GM21576 (cell line): ENCODE results near the gene FKBP10.
"Not testable (repeated sequence)": the region's sequence is repeated elsewhere in the genome, so short reads cannot be mapped to it uniquely, and the experiment has no call there.

ENCODE experiments used
- ATAC-seq: cut with Tn5 transposase; IDR thresholded peaks from one replicate; pipeline ENCODE4 v1.9.1; 2021; ENCODE audit warnings: mild to moderate bottlenecking, moderate library complexity; ENCODE audit not compliant: unreplicated experiment

Gene FKBP10

DNA sequence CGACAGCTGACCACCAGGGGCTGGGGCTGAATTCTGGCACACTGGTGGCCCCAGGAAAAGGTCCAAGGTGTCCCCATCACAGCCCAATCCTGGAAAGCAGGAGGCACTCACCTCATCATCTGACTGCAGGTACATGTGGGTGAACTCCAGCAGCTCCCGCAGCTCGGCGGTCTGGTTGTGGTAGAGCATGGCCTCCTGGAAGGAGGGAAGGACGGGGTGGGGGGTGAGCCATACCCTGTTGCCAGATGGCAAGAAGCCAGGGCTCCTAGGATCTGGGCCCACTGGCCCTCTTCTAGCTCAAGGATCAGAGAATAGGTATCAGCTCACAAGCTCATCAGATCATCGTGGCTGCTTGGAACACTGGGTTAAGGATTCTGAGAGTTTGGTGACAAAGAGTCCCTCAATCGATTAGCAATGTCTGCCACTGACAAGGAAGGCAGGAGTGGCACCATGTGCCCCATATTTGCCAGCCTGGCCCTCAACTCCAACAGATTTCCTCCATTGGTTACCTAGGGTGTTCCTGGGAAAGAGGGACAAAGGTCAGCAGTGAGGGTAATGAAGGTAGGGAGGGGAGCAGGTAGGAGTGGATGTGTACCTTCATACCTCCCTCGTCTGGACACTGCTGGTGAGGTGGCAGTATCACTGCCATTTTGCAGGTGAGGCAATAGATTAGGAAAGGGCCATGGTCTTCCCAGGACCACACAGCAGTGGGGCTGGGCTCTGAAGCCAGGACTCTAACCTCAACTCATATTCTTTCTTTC, 5.9 kb upstream of the FKBP10 start:
- no peak for ATAC-seq

DNA sequence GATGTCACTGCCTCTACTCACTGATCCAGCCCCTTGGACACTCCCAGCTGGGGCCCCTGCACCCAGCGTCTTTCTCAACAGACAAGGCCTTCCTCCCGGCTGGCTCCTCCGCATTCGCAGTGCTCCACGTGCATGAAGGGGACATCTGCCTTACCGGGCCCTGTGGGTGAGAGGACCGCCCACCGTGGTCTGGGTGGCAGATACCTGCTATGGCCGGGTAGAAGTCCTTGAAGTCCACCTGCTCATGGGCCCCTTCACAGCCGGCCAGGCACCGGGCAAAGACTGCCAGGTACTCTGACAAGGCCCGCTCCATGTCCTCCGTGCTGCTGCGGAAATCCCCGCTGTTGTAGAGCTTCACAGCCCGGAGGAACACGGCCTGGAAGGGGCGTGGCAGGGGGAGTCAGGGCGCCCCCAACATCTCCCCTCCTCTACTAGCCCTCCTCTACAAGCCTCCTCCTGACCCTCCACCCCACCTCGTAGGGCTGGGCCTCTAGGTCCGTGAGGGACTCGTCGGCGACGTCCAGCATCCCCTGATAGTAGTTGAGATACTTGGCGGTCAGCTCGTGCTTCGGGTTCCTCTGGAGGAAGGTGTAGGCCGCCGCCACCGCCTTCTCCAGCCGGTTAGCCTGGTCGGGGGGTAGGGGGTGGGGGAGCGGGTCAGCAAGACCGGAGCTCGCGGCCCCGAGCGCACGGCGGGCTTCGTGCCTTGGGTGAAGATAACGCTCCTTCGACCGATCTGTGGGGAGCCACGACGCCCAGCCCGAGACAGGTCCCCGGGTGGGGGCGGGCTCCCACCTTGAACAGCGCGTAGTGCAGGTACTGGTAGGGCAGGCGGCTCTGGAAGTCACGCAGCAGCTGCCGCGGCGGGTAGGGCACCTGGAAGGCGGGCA, 1.9 kb upstream of the FKBP10 start:
- no peak for ATAC-seq

DNA sequence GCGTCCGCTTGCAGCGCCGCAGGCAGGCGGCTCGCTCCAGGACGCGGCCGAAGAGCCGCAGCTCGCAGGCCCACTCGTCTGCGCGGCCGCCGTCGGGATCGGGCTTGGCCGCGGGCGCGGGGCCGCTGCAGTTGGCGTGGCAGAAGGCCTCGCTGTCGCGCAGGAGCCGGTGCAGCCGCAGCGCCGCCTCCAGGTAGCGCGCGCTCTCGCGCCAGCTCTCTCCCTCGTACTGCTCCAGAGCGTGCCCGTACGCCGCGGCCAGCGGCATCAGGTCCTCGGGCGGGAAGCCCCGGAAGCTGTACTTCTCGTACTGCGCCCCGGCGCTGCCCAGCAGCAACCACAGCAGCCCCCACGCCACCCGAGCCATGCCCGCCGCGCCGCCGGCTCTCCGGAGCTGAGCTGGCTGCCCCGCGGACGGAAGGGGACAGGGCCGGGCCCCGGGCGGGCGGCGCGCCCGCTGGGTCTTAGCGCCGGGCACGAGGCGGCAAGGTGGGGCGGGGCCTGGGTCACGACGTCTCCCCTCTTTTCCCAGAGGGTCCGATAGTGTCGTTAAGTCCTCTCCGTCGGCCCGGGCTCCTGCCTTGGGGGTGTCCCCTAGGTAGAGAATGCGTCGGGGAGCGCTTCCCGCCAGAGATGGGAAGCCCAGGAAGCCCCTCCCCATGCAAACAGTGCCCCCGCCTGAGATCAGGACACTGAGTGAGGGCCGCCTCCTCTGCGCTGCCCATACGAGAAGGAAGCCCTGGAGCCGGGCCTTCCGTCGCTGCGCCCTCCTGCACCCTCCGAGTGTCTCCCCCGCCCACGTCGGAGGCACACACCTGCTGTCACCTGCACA, 1.0 kb upstream of the FKBP10 start, which contains the start of gene P3H4:
Gene P3H4 (minus strand): TSS at position 401 of the 832 bp plus-strand sequence. CDS start 34 bp downstream, at position 367.
- ATAC-seq: peak; percentile 68

DNA sequence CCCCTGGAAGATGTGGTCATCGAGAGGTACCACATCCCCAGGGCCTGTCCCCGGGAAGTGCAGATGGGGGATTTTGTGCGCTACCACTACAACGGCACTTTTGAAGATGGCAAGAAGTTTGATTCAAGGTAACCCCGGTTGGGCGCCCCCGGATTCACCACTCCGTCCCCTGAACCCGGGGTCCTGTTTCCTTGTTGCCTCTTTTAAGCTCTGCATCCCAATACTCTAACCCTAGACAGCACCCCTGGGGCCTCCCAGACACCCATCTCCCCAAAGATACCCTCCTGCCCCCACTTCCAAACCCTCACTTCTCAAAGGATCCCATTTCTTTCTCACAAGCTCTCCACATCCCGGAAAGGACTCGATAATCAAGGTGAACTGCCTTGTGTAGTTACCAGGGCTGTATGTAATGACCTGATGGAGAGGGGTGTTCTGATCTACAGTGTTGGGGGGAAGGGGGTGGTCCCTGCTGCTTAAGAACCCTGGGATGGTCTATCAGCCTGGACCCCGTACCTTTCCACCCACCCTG, 412 bp downstream of the FKBP10 start:
- no peak for ATAC-seq

DNA sequence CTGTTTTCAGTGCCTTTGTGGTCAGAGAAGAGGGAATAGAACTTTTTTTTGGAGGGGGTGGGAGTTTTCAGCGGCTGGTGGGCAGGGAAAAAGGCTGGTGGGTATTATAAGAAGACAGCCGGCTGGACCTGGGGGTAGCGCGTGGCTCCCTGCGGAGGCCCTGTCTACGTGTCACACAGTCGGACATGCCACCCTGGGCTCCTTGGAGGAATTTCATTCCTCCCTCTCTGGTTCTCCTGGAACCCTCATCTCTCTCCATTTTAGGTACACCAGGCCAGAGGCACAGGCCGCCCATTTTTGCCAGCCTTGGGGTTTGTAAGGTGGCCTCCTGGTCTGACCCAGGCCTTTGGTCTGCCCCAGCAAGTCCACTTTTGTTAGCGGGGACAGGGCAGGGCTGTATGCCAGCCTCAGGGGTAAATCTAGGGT, 908 bp downstream of the FKBP10 start:
- no peak for ATAC-seq

DNA sequence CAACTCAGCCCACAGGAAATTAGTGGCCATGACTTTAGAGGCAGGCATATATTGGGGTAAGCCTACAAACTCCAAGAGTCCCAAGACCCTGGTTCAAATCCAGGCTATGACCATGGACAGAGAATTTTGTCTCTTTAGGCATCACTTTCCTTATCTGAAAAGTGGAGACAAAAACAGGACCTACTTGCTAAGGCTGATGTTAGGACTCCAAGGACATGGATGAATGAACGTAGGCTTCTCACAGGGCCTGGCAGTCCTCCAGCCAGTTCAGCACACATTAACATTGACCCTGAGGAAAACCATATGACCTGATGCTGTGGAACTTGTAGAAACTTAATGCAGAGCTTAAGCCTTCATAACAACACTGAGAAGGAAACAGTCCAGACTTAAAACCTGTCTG, 1.4 kb downstream of the FKBP10 start:
- ATAC-seq: no peak

DNA sequence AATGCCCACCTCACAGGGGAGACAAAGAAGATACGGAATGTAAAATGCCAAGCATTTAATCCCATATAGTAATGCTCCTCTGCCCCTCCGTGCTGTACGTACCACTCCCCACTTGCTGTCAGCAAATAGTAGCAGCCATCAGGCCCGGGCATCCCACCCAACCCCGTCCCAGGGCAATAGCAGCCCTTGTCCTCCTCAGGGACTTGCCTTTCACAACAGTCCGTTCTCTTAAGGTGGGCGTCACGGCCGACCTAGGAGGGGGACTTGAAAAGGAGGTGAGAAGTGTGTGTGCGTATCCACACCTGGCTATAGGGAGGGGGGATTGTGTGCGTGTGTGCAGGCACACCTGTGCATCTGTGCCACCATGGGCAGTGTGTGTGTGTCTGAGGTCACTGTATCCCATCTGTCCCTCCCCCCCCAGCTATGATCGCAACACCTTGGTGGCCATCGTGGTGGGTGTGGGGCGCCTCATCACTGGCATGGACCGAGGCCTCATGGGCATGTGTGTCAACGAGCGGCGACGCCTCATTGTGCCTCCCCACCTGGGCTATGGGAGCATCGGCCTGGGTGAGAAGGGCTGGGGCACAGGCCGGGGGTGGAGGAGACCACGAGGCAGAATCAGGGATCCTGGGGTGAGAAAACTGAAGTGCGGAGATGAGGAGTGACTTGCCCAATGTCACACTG, 4.0 kb downstream of the FKBP10 start:
- no peak for ATAC-seq

DNA sequence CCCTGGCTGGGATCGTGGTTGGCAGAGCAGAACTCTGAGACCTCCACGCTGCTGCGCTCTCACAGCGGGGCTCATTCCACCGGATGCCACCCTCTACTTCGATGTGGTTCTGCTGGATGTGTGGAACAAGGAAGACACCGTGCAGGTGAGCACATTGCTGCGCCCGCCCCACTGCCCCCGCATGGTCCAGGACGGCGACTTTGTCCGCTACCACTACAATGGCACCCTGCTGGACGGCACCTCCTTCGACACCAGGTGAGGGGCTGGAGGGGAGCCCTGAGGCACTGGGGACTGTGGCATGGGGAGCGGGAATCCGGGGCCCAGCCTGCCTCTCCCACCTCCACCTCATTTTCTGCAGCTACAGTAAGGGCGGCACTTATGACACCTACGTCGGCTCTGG, 5.2 kb downstream of the FKBP10 start:
- ATAC-seq: no peak

DNA sequence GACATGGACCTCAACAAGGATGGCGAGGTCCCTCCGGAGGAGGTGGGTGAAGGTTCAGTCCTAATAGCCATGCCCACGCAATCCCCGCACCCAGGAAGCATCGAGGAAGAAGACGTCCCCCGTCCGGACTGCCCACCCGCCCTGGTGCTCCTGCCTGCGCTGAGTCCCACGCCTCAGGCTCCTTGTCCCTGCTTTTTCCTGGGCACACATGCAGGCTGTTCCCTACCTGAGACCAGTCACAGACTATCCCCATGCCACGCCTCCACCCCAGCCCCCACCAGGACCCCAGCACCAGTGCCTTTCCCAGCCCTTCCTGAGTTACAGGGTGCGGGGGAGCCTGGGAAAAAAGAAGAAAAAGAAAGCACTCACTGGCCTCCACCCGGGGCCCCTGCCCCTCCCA, 9.0 kb downstream of the FKBP10 start:
- ATAC-seq: no peak

DNA sequence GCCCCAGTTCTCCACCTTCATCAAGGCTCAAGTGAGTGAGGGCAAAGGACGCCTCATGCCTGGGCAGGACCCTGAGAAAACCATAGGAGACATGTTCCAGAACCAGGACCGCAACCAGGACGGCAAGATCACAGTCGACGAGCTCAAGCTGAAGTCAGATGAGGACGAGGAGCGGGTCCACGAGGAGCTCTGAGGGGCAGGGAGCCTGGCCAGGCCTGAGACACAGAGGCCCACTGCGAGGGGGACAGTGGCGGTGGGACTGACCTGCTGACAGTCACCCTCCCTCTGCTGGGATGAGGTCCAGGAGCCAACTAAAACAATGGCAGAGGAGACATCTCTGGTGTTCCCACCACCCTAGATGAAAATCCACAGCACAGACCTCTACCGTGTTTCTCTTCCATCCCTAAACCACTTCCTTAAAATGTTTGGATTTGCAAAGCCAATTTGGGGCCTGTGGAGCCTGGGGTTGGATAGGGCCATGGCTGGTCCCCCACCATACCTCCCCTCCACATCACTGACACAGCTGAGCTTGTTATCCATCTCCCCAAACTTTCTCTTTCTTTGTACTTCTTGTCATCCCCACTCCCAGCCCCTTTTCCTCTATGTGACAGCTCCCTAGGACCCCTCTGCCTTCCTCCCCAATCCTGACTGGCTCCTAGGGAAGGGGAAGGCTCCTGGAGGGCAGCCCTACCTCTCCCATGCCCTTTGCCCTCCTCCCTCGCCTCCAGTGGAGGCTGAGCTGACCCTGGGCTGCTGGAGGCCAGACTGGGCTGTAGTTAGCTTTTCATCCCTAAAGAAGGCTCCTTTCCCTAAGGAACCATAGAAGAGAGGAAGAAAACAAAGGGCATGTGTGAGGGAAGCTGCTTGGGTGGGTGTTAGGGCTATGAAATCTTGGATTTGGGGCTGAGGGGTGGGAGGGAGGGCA, 9.7 kb downstream of the FKBP10 start:
- no peak for ATAC-seq

DNA sequence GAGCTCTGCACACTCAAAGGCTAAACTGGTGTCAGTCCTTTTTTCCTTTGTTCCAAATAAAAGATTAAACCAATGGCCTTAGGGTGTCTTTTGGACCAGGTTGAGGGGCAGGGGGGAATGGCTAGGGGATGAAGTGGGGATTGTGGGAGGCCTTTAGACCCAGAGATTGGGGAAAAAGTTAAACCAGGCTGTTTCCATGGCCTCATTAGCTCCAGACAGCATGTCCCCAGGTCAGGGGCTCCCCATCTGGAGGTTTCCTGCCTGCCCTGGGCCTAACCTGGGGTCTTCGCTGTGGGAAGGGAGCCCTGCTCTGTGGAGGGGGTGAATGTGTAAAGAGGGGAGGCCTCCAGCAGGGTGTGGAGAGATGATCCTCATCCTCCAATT, 10.3 kb downstream of the FKBP10 start:
- ATAC-seq: no peak

DNA sequence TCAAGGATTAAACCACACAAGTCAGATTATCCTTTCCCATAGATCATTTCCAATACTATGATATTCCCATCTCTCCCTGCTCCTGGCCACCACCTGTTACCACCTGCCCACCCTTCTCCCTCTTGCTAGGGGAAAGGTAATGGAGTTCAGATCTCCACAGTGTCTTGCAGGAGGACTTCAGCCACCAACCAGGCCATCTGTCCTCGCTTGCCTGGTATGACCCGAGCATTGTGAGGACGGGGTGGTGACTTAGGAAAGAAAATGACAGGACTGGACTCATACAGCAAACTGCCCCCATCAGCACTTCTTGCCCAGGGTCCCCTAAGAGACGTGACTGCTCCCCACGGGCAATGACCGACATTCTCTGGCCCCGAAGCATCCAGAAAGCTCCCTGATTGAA, 10.8 kb downstream of the FKBP10 start:
- ATAC-seq: no peak

DNA sequence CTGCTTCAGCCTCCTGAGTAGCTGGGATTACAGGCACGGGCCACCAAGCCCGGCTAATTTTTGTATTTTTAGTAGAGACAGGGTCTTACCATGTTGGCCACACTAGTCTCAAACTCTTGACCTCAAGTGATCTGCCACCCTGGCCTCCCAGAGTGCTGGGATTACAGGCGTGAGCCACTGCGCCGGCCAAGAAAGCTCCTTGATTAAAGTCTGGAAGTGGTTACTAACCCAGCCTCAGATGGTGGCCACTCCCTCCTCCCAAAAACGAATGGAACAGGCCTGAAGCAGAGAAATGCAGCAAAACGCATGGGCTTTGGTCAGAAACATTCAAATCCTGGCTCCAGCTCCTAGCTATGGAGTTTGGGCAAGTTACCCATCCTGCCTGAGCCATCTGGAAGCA, 11.3 kb downstream of the FKBP10 start:
- no peak for ATAC-seq

DNA sequence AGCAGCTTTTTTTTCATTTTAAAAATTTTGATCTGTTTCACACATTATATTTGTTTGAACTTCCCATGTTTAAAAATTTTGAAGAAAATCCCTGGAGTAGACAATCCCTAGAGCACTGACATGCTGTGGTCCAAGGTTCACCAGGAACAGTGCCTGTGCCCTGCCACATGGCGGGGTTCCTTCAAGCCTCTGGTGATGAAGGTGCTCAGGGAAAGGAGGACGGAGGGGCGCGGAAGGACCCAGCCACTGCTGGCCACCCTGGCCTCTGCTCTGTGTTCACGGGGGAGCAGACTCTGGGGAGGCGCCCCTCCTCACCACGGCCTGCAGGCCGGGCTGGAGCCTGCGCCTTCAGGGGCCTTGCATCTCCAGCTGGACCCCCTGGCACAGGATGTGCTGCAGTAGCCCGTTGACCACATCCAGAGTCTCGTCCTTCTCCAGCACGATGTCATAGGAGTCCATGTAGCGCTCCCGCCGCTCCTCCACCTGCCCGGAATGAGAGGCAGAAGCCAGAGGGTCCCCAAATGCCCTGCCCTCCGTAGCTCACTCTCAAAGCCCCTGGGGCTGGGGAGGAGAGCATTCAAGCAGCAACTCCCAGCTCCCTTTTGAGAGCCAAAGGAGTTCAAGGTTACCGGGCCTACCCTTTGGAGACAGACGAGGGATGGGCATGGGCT, 12.5 kb downstream of the FKBP10 start:
- no peak for ATAC-seq

DNA sequence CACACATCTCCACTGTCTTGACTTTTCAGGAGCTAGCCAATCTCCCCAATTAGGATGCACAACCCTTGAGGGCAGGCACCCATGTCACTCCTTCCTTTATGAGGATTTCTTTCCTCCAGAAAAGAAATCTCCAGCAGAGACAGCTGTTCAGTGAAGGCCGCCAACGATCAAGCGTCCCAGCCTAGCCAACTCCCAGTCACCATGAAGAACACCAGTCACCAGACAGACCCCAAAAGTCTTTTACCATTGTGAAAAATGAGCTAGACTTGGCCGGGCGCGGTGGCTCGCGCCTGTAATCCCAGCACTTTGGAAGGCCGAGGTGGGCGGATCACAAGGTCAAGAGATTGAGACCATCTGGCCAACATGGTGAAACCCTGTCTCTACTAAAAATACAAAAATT, 17.2 kb downstream of the FKBP10 start:
- ATAC-seq: not testable (repeated sequence)

DNA sequence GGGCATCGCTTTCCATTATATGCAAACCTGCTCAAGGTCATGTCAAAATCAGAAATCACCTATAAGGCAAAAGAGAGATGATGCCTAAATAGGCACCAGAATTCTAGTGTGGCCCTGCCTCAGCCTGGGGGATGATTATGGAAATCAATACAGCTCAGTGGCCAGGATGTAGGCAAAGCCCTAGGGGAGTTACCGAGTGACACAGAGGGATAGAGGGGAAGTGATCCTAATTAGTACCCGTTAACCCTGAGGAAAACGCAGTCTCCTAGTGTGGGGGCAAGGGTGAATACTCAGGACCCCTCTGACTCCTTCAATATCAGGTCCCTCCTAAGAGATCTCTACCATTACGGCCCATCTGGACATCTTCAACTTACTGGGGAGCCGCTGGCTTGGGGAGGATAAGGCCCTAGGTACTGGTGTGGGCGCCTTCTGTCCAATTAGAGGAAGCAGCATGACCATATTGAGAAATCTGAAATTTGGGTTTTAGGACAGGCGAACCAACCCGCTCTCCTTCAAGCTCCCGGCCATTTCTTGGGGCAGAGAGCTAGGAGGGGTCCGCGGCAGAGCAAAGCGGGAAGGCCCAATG, 22.5 kb downstream of the FKBP10 start:
- no peak for ATAC-seq

DNA sequence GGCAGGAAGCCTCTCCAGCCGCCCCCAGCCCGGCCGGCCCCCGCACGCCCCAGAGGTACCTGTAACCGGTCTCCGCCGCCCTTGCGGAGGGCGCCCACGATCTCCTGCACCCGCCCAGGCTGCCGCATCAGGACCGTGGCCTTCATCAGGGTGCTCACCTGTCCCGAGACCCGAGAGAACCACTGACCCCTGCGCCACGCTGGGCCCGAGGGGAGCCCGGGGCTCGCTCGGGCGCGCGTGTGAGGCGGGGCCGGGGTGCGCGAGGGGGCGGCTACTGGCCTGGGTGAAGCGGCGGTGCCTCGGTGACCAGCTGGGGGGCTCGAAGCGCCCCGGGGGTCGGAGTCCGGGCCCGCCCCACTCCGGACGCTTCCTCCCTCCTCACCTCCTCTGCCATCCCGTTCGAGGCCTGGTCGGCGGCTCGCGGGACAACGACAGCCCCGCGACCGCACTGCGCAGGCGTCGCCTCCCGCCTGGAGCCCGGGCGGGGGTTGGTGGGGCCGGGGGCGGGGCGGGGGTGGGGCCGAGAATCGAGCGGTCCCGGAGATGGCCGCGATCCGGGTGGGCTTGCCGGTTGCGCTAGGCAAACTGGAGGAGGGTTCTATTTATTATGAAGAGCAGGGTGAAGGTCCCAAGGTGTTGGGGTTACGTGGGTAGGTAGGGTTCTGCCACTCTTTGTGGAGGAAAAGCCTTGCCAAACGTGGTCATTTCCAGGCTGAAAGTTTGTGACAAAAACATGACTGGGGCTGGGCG, 23.2 kb downstream of the FKBP10 start, which contains the start of gene NT5C3B:
Gene NT5C3B (minus strand): TSS at position 433 of the 750 bp plus-strand sequence. CDS start 39 bp downstream, at position 394.
- no peak for ATAC-seq
